CD14-positive monocyte (primary cell): Measurements from ENCODE around the gene TCEAL2. TPM values are rescaled to one million over a fixed set of nuclear protein-coding genes. Genes with fewer than 3 reads are reported as not detected.
"Not testable (repeated sequence)": the region's sequence is repeated elsewhere in the genome, so short reads cannot be mapped to it uniquely, and the experiment has no call there.

Experiments used
- DNase-seq, 3 donors: peaks; one replicate each; pipeline ENCODE4 v3.0.0-alpha.2; 2011 to 2022
- H2AFZ ChIP-seq: 2 replicates; pipeline ENCODE4 v1.6.0; 2012; ENCODE audit warnings: mild to moderate bottlenecking, low read depth, low read length, inconsistent platforms; ENCODE audit not compliant: insufficient read depth, poor library complexity, severe bottlenecking
- H3K27ac ChIP-seq, 2 donors: 1 replicate in 1 of 2; 2 replicates in 1 of 2; pipeline ENCODE4 v1.5.1; 2012 to 2013; ENCODE audit warnings: low read length in 2 of 2, control low read depth in 1 of 2, inconsistent platforms in 1 of 2, low read depth in 1 of 2, mild to moderate bottlenecking in 1 of 2
- H3K27me3 ChIP-seq, 2 donors: one replicate each; pipeline versions ENCODE4 v1.6.0 to v1.6.1; 2011 to 2013; ENCODE audit warnings: low read length in 2 of 2; ENCODE audit not compliant: control insufficient read depth in 2 of 2, insufficient read depth in 2 of 2
- H3K36me3 ChIP-seq, 2 donors: replicated peaks in 1 of 2; 1 replicate in 1 of 2; 2 replicates in 1 of 2; pipeline versions ENCODE4 v1.5.1 to v1.6.1; 2012 to 2013; ENCODE audit warnings: low read length in 2 of 2, control low read depth in 1 of 2, inconsistent platforms in 1 of 2, mild to moderate bottlenecking in 1 of 2; ENCODE audit not compliant: insufficient read depth in 2 of 2, control insufficient read depth in 1 of 2
- H3K4me1 ChIP-seq, 2 donors: 1 replicate in 1 of 2; 2 replicates in 1 of 2; pipeline versions ENCODE4 v1.5.1 to v1.6.1; 2012 to 2013; ENCODE audit warnings: low read length in 2 of 2, control low read depth in 1 of 2, inconsistent platforms in 1 of 2, mild to moderate bottlenecking in 1 of 2, moderate library complexity in 1 of 2; ENCODE audit not compliant: insufficient read depth in 2 of 2, control insufficient read depth in 1 of 2
- H3K4me2 ChIP-seq: replicated peaks from 2 replicates; pipeline ENCODE3; 2012; ENCODE audit warnings: low read length, moderate library complexity, mild to moderate bottlenecking; ENCODE audit not compliant: poor library complexity, severe bottlenecking; ENCODE audit errors: extremely low read depth
- H3K4me3 ChIP-seq, 3 experiments: fragments of 200-600 bp in 1 of 3; sonication (generic) in 1 of 3; replicated peaks in 1 of 3; 1 replicate in 2 of 3; 2 replicates in 1 of 3; pipeline ENCODE4 v1.5.1; 2011 to 2013; ENCODE audit warnings: low read length in 3 of 3, mild to moderate bottlenecking in 3 of 3, control low read depth in 2 of 3, low read depth in 2 of 3, inconsistent platforms in 1 of 3, moderate library complexity in 1 of 3
- H3K79me2 ChIP-seq: 2 replicates; pipeline ENCODE4 v1.6.0; 2012; ENCODE audit warnings: mild to moderate bottlenecking, control low read depth, inconsistent platforms, low read length, moderate library complexity; ENCODE audit not compliant: insufficient read depth
- H3K9ac ChIP-seq: 2 replicates; pipeline ENCODE4 v1.6.0; 2017; ENCODE audit warnings: low read length, mild to moderate bottlenecking; ENCODE audit not compliant: insufficient read depth, poor library complexity, severe bottlenecking
- H3K9me3 ChIP-seq, 2 donors: replicated peaks in 1 of 2; 1 replicate in 1 of 2; 2 replicates in 1 of 2; pipeline versions ENCODE4 v1.5.1 to v1.6.1; 2012 to 2013; ENCODE audit warnings: low read length in 2 of 2, control low read depth in 1 of 2; ENCODE audit not compliant: control insufficient read depth in 1 of 2, insufficient read depth in 1 of 2
- H4K20me1 ChIP-seq: 2 replicates; pipeline ENCODE4 v1.6.0; 2012; ENCODE audit warnings: mild to moderate bottlenecking, low read length, control low read depth, moderate library complexity; ENCODE audit not compliant: insufficient read depth
- H3K27ac Mint-ChIP-seq, 7 donors: one replicate each; pipeline ENCODE4 v1.8.0; 2020; ENCODE audit warnings: mild to moderate bottlenecking in 7 of 7, mixed read lengths in 7 of 7, moderate library complexity in 6 of 7, inconsistent platforms in 2 of 7
- H3K27me3 Mint-ChIP-seq, 3 donors: one replicate each; pipeline ENCODE4 v1.8.0; 2021 to 2022; ENCODE audit warnings: low read depth in 3 of 3, mild to moderate bottlenecking in 3 of 3, mixed read lengths in 3 of 3, moderate library complexity in 3 of 3, inconsistent platforms in 1 of 3
- H3K36me3 Mint-ChIP-seq, 2 donors: one replicate each; pipeline ENCODE4 v1.8.0; 2020; ENCODE audit warnings: mixed read lengths in 2 of 2, inconsistent platforms in 1 of 2, mild to moderate bottlenecking in 1 of 2
- H3K4me1 Mint-ChIP-seq: one replicate; pipeline ENCODE4 v1.8.0; 2020; ENCODE audit warnings: mild to moderate bottlenecking, mixed read lengths
- H3K4me3 Mint-ChIP-seq, 2 donors: one replicate each; pipeline ENCODE4 v1.8.0; 2020; ENCODE audit warnings: mild to moderate bottlenecking in 2 of 2, mixed read lengths in 2 of 2, moderate library complexity in 1 of 2
- H3K9me3 Mint-ChIP-seq, 7 donors: one replicate each; pipeline ENCODE4 v1.8.0; 2020 to 2022; ENCODE audit warnings: mixed read lengths in 7 of 7, mild to moderate bottlenecking in 6 of 7, moderate library complexity in 6 of 7, inconsistent platforms in 2 of 7
- WGBS: methylation state at CpG from one replicate; pipeline ENCODE4 v1.1.5; 2013; ENCODE audit warnings: missing lambda C conversion rate; ENCODE audit not compliant: insufficient coverage; 5-methylcytosine and 5-hydroxymethylcytosine counted together
- intact Hi-C, 2 donors: fragments of 100-400 bp; cut with micrococcal nuclease; formaldehyde crosslinking; loops; one replicate each; pipeline versions ENCODE4 v1.15.0 to v1.15.1; 2023
- polyA minus RNA-seq: library from RNA; depleted of rRNA, polyadenylated mRNA; stranded (reverse); fragments of >200 nt; gene quantifications from 2 replicates; pipeline ENCODE4 v1.2.3, GENCODE V29; 2012
- polyA plus RNA-seq, 3 donors: library from polyadenylated mRNA; depleted of rRNA in 1 of 3; unstranded in 2 of 3; stranded (reverse) in 1 of 3; fragments of 300-500 nt in 2 of 3; fragments of >200 nt in 1 of 3; fragmentation: Illumina TruSeq in 2 of 3; gene quantifications; 1 replicate in 2 of 3; 2 replicates in 1 of 3; pipeline ENCODE4 v1.2.3, GENCODE V29; 2012 to 2021
- total RNA-seq, 12 experiments: library from RNA in 1 of 12; stranded (reverse) in 1 of 12; fragments of 120-200 nt in 1 of 12; gene quantifications; one replicate each; pipeline ENCODE4 v1.2.4 and lab custom pipeline; 2013 to 2026; ENCODE audit warnings: mixed read lengths in 6 of 12, inconsistent platforms in 1 of 12
- TF ChIP-seq, protein P1 (sequence below): fragments of 200-600 bp; IDR thresholded peaks from one replicate; pipeline ENCODE4 v1.8.0; 2022; ENCODE audit warnings: antibody characterized with exemption, mild to moderate bottlenecking

TCEAL2 gene
- not detected for total RNA-seq (2013)
- not detected for polyA plus RNA-seq
- not detected in 2 replicates for polyA minus RNA-seq
- 0 to 4.3 (median 0.03) reads per million in 11 experiments for total RNA-seq (lab: John Stamatoyannopoulos, UW)

DNA sequence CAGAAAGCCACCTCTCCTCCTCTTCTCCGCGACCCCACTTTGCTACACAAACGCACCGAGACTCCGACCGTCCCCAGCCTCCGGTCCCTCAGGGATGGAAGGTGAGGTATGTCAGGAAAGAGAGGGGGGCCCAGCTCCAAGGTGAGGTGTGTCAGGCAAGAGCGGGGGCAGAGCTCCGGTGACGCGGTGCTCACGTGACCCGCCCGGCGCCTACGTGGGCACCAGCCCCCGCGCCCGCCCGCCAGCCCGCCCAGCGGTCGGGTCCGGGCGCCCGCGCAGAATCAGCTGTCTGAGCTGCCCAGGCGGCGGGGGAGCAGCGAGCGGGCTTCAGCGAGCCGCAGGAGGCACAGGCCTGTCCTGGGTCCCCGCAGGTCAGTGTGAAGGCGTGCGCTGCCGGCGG is at the start of gene TCEAL2:
TCEAL2 (plus strand) TSS at position 244 of the 400 bp plus-strand sequence. CDS start 1,152 bp downstream, outside the sequence.
- H3K9ac ChIP-seq, H3K27ac Mint-ChIP-seq, H3K36me3 Mint-ChIP-seq, H3K4me3 ChIP-seq, H3K36me3 ChIP-seq, H3K4me1 Mint-ChIP-seq, H4K20me1 ChIP-seq, intact Hi-C loops, H3K4me2 ChIP-seq, DNase-seq, H3K9me3 ChIP-seq, H3K79me2 ChIP-seq, H2AFZ ChIP-seq, H3K9me3 Mint-ChIP-seq, H3K4me1 ChIP-seq, H3K27ac ChIP-seq: not testable (repeated sequence)
- Mint-ChIP-seq H3K27me3 (peaks cover 22 to 32% (median 29%) of the 10 kb centered on the region in 3 donors), H3K4me3 (peak within 1 kb of the TSS in 1 of 2 donors; percentile 71)
- WGBS, result no CpG with 5 or more reads among the region's 38 CpGs
- peaks cover 14 to 23% of the 10 kb centered on the region in 2 donors for H3K27me3 ChIP-seq

GRCh38 chrX:102077426-102077825 is 48.1 kb upstream of the TCEAL2 start:
- Histone ChIP-seq H3K4me3 (no peak overlapping the region), H3K27me3 (peaks cover 0 to 2% of the 10 kb centered on the region in 2 donors), H3K27ac (no peak overlapping the region), H2AFZ (no peak overlapping the region), H3K4me2 (no peak overlapping the region), H3K36me3 (no peaks in the 10 kb centered on the region), H3K79me2 (no peaks in the 10 kb centered on the region), H3K9me3 (no peaks in the 10 kb centered on the region), H3K9ac (no peak overlapping the region), H3K4me1 (no peaks in the 10 kb centered on the region), H4K20me1 (no peaks in the 10 kb centered on the region)
- Mint-ChIP-seq H3K27me3 (peaks cover 2 to 8% (median 4%) of the 10 kb centered on the region in 3 donors), H3K9me3 (peaks cover 0 to 2% (median 0%) of the 10 kb centered on the region in 7 donors), H3K36me3 (no peaks in the 10 kb centered on the region), H3K4me3 (no peak overlapping the region), H3K27ac (no peak overlapping the region), H3K4me1 (no peaks in the 10 kb centered on the region)
- intact Hi-C loops, result no loop called here
- TF ChIP-seq, protein P1, sequence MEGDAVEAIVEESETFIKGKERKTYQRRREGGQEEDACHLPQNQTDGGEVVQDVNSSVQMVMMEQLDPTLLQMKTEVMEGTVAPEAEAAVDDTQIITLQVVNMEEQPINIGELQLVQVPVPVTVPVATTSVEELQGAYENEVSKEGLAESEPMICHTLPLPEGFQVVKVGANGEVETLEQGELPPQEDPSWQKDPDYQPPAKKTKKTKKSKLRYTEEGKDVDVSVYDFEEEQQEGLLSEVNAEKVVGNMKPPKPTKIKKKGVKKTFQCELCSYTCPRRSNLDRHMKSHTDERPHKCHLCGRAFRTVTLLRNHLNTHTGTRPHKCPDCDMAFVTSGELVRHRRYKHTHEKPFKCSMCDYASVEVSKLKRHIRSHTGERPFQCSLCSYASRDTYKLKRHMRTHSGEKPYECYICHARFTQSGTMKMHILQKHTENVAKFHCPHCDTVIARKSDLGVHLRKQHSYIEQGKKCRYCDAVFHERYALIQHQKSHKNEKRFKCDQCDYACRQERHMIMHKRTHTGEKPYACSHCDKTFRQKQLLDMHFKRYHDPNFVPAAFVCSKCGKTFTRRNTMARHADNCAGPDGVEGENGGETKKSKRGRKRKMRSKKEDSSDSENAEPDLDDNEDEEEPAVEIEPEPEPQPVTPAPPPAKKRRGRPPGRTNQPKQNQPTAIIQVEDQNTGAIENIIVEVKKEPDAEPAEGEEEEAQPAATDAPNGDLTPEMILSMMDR, result no peak
- no CpG with 5 or more reads among the region's 1 CpG for WGBS
- no peak for DNase-seq
